GM12878 (cell line): ENCODE data around the gene CLEC16A. TPM values are rescaled to one million over a fixed set of nuclear protein-coding genes. Genes with fewer than 3 reads are reported as not detected.

Experiments
- ATAC-seq: fragments of 200-7000 bp; cut with Tn5 transposase; 3 replicates; pipeline ENCODE4 v1.9.1; 2020; ENCODE audit warnings: mild to moderate bottlenecking, moderate library complexity
- BruUV-seq: library from RNA; stranded (reverse); fragments of 400-500 nt; replicated peaks from 2 replicates; lab custom pipeline; 2021; lab: Mats Ljungman, UMichigan
- CTCF ChIA-PET: fragments of 300-600 bp; sonication (Branson Sonifier 250); formaldehyde crosslinking; extraction: SDS; loops from one replicate; lab custom pipeline; 2021; ENCODE audit warnings: inconsistent platforms; lab: Yijun Ruan, JAX
- POLR2A ChIA-PET: fragments of 350-600 bp; formaldehyde crosslinking; extraction: SDS; loops from one replicate; lab custom pipeline; 2021; ENCODE audit warnings: inconsistent platforms; lab: Charles Lee
- RAD21 ChIA-PET: fragments of 300-600 bp; sonication (Branson Sonifier 250); formaldehyde crosslinking; loops from one replicate; lab custom pipeline; 2023; ENCODE audit warnings: antibody characterized with exemption; ENCODE audit not compliant: unreplicated experiment; lab: Charles Lee
- SMC1A ChIA-PET: fragments of 300-600 bp; sonication (Branson Sonifier 250); formaldehyde crosslinking; loops from one replicate; lab custom pipeline; 2023; ENCODE audit not compliant: unreplicated experiment, uncharacterized antibody; lab: Charles Lee
- DNase-seq: peaks from one replicate; pipeline ENCODE4 v3.0.0-alpha.2; 2011; ENCODE audit warnings: low read depth, low spot score
- FAIRE-seq: peaks from 3 replicates; lab custom pipeline; 2011; peaks lifted over from hg19 to GRCh38; lab: Jason Lieb, UNC
- H2AFZ ChIP-seq: 2 replicates; pipeline ENCODE4 v1.6.0; 2011; ENCODE audit warnings: low read depth, low read length, control low read depth; ENCODE audit not compliant: control insufficient read depth
- H3K27ac ChIP-seq: 2 replicates; pipeline ENCODE4 v1.5.1; 2011; ENCODE audit warnings: control low read depth; ENCODE audit not compliant: control insufficient read depth, insufficient read depth
- H3K27me3 ChIP-seq, 2 experiments: replicated peaks in 1 of 2; 2 replicates each; pipeline versions ENCODE4 v1.6.0 to v1.6.1; 2011; ENCODE audit warnings: low read length in 1 of 2; ENCODE audit not compliant: control insufficient read depth in 2 of 2, insufficient read depth in 2 of 2
- H3K36me3 ChIP-seq, 2 experiments: 2 replicates each; pipeline ENCODE4 v1.5.1; 2011; ENCODE audit warnings: low read length in 1 of 2; ENCODE audit not compliant: control insufficient read depth in 2 of 2, insufficient read depth in 2 of 2
- H3K4me1 ChIP-seq: 2 replicates; pipeline ENCODE4 v1.6.1; 2011; ENCODE audit warnings: mild to moderate bottlenecking, low read length, moderate library complexity, mixed read lengths; ENCODE audit not compliant: control insufficient read depth, insufficient read depth
- H3K4me2 ChIP-seq: 2 replicates; pipeline ENCODE4 v1.6.0; 2011; ENCODE audit warnings: control low read depth; ENCODE audit not compliant: control insufficient read depth, insufficient read depth
- H3K4me3 ChIP-seq: fragments of 200-600 bp; sonication (generic); 2 replicates; pipeline ENCODE4 v1.5.1; 2016
- H3K79me2 ChIP-seq: 2 replicates; pipeline ENCODE4 v1.6.0; 2011; ENCODE audit warnings: low read length; ENCODE audit not compliant: control insufficient read depth, insufficient read depth
- H3K9ac ChIP-seq: 2 replicates; pipeline ENCODE4 v1.8.0; 2011; ENCODE audit warnings: low read length, control low read depth, mixed read lengths; ENCODE audit not compliant: control insufficient read depth, insufficient read depth
- H3K9me3 ChIP-seq: replicated peaks from 3 replicates; pipeline ENCODE4 v1.5.1; 2011; ENCODE audit warnings: mild to moderate bottlenecking, low read length; ENCODE audit not compliant: control insufficient read depth, insufficient read depth
- H4K20me1 ChIP-seq: 2 replicates; pipeline ENCODE4 v1.6.0; 2011; ENCODE audit not compliant: control insufficient read depth, insufficient read depth
- CBX3 ChIP-seq: fragments of 200-600 bp; sonication (generic); IDR thresholded peaks from 2 replicates; pipeline ENCODE4 v1.6.1; 2016; ENCODE audit warnings: low read depth, borderline replicate concordance
- CBX5 ChIP-seq: sonication (generic); IDR thresholded peaks from 2 replicates; pipeline ENCODE4 v1.6.1; 2016; ENCODE audit warnings: low read depth, moderate library complexity, mild to moderate bottlenecking, inconsistent platforms
- CHD2 ChIP-seq: IDR thresholded peaks from 2 replicates; pipeline ENCODE4 v1.6.1; 2011; ENCODE audit warnings: low read depth, low read length, improper control_type of control experiment, borderline replicate concordance
- EZH2 ChIP-seq: IDR thresholded peaks from 2 replicates; pipeline ENCODE4 v1.6.1; 2012; ENCODE audit warnings: low read depth, mild to moderate bottlenecking, control low read depth, inconsistent platforms, low read length, borderline replicate concordance; ENCODE audit not compliant: control insufficient read depth
- KLF5 ChIP-seq: fragments of 450-650 bp; IDR thresholded peaks from 2 replicates; pipeline ENCODE4 v1.6.1; 2014; ENCODE audit warnings: mild to moderate bottlenecking; ENCODE audit not compliant: partially characterized antibody
- LARP7 ChIP-seq: fragments of 450-650 bp; IDR thresholded peaks from 2 replicates; pipeline ENCODE4 v1.6.1; 2017; ENCODE audit warnings: mild to moderate bottlenecking
- MYB ChIP-seq: fragments of 150-350 bp; IDR thresholded peaks from 2 replicates; pipeline ENCODE4 v1.6.1; 2014; ENCODE audit warnings: mild to moderate bottlenecking, low read depth, low read length, borderline replicate concordance
- NR2F1 ChIP-seq: fragments of 450-650 bp; conservative IDR thresholded peaks from 2 replicates; pipeline ENCODE4 v1.6.1; 2017; ENCODE audit warnings: mild to moderate bottlenecking
- STAT3 ChIP-seq: IDR thresholded peaks from 2 replicates; pipeline ENCODE4 v1.6.1; 2011; ENCODE audit warnings: low read depth, low read length, improper control_type of control experiment
- YY1 ChIP-seq: IDR thresholded peaks from 2 replicates; pipeline ENCODE4 v1.6.1; 2011; ENCODE audit warnings: low read depth, mild to moderate bottlenecking, low read length
- ZNF207 ChIP-seq: fragments of 450-650 bp; IDR thresholded peaks from 2 replicates; pipeline ENCODE4 v1.6.1; 2014; ENCODE audit warnings: antibody characterized with exemption, mild to moderate bottlenecking, borderline replicate concordance
- WGBS: methylation state at CpG from one replicate; pipeline ENCODE4 v1.1.6; 2016; ENCODE audit warnings: low lambda C conversion rate; ENCODE audit not compliant: insufficient replicate concordance, insufficient coverage; ENCODE audit errors: missing lambda C conversion rate; 5-methylcytosine and 5-hydroxymethylcytosine counted together
- in situ Hi-C: fragments of 300-500 bp; cut with MboI; formaldehyde crosslinking; loops from 9 replicates; pipeline ENCODE4 v1.14.3; 2018; ENCODE audit warnings: mixed read lengths
- intact Hi-C: fragments of 100-400 bp; cut with micrococcal nuclease; formaldehyde crosslinking; loops from one replicate; pipeline ENCODE4 v1.14.2; 2022; ENCODE audit not compliant: unreplicated experiment
- polyA plus RNA-seq, 11 experiments: library from polyadenylated mRNA; depleted of rRNA in 4 of 11; unstranded in 6 of 11; stranded (reverse) in 5 of 11; fragments of >200 nt; fragmentation: Nextera tagmentation in 4 of 11; fragmentation: Illumina TruSeq in 1 of 11; extraction: Ambion mirVana in 4 of 11; extraction: Trizol in 1 of 11; gene quantifications; 1 replicate in 1 of 11; 2 replicates in 10 of 11; pipeline versions ENCODE4 v1.2.1 to v1.2.3, GENCODE V29; 2011 to 2016; ENCODE audit warnings: inconsistent platforms in 2 of 11, missing spikeins in 2 of 11, low read depth in 1 of 11
- total RNA-seq, 4 experiments: library from RNA; depleted of rRNA in 3 of 4; stranded (reverse); fragments of >200 nt in 3 of 4; fragmentation: Illumina TruSeq in 1 of 4; extraction: Trizol in 1 of 4; gene quantifications; 2 replicates each; pipeline versions ENCODE4 v1.2.1 to v1.2.3, GENCODE V29; 2013 to 2021
- TF ChIP-seq, protein P1 (sequence below): fragments of 450-650 bp; IDR thresholded peaks from 2 replicates; pipeline ENCODE4 v1.6.1; 2017; ENCODE audit warnings: mild to moderate bottlenecking, moderate library complexity
- TF ChIP-seq, protein P2 (sequence below): IDR thresholded peaks from 2 replicates; pipeline ENCODE4 v1.6.1; 2011; ENCODE audit warnings: low read depth, mild to moderate bottlenecking, low read length, moderate library complexity, borderline replicate concordance; ENCODE audit errors: extremely low read depth
- TF ChIP-seq, protein P3 (sequence below): fragments of 450-650 bp; formaldehyde crosslinking; IDR thresholded peaks from 2 replicates; pipeline ENCODE4 v1.5.0; 2022; ENCODE audit warnings: mild to moderate bottlenecking, missing genetic modification characterization
- TF ChIP-seq, protein P4 (sequence below): fragments of 450-650 bp; conservative IDR thresholded peaks from 2 replicates; pipeline ENCODE4 v1.6.1; 2017; ENCODE audit warnings: mild to moderate bottlenecking, moderate library complexity

Gene CLEC16A
- total and polyA plus RNA-seq, 10 of the 15 experiments (the other 5 are each of a cell fraction or from before 2014, with no cell fraction given): 1.5 to 28.8 (median 19.2) TPM

DNA sequence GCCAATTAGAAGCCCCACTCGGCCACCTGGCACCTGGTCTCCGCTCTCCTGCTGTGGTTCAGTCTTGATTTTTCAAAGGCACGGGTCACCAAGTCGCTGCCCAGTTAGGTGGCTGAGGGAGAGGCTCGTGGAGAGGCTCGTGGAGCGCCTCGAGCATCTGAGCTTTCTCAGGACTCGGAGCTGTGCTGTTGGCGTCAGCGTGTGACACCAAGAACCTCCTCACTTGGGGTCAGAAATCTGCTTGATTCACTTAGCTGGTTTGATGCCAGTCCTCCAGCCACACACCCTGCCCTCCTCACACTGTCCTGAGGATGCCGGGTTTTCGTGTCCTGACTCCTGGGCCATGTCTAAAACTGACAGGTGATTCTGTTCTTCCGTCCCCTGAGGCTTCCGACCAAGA, 229.1 kb downstream of the CLEC16A start:
- H3K4me2 ChIP-seq: no peak overlapping the region
- H3K4me3 ChIP-seq: no peak overlapping the region
- no TSS peak for BruUV-seq
- no peaks in the 10 kb centered on the region for H4K20me1 ChIP-seq
- WGBS: 97% methylated on average over 15 of the region's 15 CpGs
- POLR2A ChIA-PET: interaction anchor here (0.6 to 1.8 kb wide), 5 partner anchors 9 to 216 kb away, joined by 3 to 5 read pairs (median 3); no protein-coding TSS in a partner anchor
- ATAC-seq (no peak), FAIRE-seq (no peak), DNase-seq (no peak)
- peaks cover 0 to 8% of the 10 kb centered on the region in 2 experiments; a peak in 2 of 4 replicates for H3K36me3 ChIP-seq
- H2AFZ ChIP-seq: no peak overlapping the region
- no peak overlapping the region for H3K9ac ChIP-seq
- RAD21 ChIA-PET: interaction anchor here (0.6 to 1.8 kb wide), 10 partner anchors 8 to 208 kb away, joined by 3 to 8 read pairs (median 3); partner anchors contain the start of gene SOCS1
- no peaks in the 10 kb centered on the region for H3K9me3 ChIP-seq
- CTCF ChIA-PET: no interaction called here
- H3K27ac ChIP-seq: no peak overlapping the region
- no peaks in the 10 kb centered on the region; a peak in 1 of 4 replicates for H3K27me3 ChIP-seq
- H3K79me2 ChIP-seq: no peaks in the 10 kb centered on the region
- intact Hi-C loops: no loop called here
- SMC1A ChIA-PET: interaction anchor here (0.9 kb wide), 1 partner anchor 13 kb away, joined by 3 read pairs; no protein-coding TSS in a partner anchor
- peaks cover 41% of the 10 kb centered on the region for H3K4me1 ChIP-seq
- in situ Hi-C loops: no loop called here
- TF ChIP-seq STAT3: no peak
- no peak for TF ChIP-seq CBX3
- TF ChIP-seq CBX5: no peak
- no peak for TF ChIP-seq EZH2
- no peak for TF ChIP-seq LARP7
- no peak for TF ChIP-seq CHD2
- TF ChIP-seq KLF5: no peak
- TF ChIP-seq, protein P1, sequence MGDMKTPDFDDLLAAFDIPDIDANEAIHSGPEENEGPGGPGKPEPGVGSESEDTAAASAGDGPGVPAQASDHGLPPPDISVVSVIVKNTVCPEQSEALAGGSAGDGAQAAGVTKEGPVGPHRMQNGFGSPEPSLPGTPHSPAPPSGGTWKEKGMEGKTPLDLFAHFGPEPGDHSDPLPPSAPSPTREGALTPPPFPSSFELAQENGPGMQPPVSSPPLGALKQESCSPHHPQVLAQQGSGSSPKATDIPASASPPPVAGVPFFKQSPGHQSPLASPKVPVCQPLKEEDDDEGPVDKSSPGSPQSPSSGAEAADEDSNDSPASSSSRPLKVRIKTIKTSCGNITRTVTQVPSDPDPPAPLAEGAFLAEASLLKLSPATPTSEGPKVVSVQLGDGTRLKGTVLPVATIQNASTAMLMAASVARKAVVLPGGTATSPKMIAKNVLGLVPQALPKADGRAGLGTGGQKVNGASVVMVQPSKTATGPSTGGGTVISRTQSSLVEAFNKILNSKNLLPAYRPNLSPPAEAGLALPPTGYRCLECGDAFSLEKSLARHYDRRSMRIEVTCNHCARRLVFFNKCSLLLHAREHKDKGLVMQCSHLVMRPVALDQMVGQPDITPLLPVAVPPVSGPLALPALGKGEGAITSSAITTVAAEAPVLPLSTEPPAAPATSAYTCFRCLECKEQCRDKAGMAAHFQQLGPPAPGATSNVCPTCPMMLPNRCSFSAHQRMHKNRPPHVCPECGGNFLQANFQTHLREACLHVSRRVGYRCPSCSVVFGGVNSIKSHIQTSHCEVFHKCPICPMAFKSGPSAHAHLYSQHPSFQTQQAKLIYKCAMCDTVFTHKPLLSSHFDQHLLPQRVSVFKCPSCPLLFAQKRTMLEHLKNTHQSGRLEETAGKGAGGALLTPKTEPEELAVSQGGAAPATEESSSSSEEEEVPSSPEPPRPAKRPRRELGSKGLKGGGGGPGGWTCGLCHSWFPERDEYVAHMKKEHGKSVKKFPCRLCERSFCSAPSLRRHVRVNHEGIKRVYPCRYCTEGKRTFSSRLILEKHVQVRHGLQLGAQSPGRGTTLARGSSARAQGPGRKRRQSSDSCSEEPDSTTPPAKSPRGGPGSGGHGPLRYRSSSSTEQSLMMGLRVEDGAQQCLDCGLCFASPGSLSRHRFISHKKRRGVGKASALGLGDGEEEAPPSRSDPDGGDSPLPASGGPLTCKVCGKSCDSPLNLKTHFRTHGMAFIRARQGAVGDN: no peak
- no peak for TF ChIP-seq ZNF207
- TF ChIP-seq, protein P2, sequence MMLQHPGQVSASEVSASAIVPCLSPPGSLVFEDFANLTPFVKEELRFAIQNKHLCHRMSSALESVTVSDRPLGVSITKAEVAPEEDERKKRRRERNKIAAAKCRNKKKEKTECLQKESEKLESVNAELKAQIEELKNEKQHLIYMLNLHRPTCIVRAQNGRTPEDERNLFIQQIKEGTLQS: no peak
- TF ChIP-seq YY1: no peak
- TF ChIP-seq, protein P3, sequence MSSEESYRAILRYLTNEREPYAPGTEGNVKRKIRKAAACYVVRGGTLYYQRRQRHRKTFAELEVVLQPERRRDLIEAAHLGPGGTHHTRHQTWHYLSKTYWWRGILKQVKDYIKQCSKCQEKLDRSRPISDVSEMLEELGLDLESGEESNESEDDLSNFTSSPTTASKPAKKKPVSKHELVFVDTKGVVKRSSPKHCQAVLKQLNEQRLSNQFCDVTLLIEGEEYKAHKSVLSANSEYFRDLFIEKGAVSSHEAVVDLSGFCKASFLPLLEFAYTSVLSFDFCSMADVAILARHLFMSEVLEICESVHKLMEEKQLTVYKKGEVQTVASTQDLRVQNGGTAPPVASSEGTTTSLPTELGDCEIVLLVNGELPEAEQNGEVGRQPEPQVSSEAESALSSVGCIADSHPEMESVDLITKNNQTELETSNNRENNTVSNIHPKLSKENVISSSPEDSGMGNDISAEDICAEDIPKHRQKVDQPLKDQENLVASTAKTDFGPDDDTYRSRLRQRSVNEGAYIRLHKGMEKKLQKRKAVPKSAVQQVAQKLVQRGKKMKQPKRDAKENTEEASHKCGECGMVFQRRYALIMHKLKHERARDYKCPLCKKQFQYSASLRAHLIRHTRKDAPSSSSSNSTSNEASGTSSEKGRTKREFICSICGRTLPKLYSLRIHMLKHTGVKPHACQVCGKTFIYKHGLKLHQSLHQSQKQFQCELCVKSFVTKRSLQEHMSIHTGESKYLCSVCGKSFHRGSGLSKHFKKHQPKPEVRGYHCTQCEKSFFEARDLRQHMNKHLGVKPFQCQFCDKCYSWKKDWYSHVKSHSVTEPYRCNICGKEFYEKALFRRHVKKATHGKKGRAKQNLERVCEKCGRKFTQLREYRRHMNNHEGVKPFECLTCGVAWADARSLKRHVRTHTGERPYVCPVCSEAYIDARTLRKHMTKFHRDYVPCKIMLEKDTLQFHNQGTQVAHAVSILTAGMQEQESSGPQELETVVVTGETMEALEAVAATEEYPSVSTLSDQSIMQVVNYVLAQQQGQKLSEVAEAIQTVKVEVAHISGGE (CRISPR knock-in tag): no peak
- TF ChIP-seq NR2F1: no peak
- TF ChIP-seq, protein P4, sequence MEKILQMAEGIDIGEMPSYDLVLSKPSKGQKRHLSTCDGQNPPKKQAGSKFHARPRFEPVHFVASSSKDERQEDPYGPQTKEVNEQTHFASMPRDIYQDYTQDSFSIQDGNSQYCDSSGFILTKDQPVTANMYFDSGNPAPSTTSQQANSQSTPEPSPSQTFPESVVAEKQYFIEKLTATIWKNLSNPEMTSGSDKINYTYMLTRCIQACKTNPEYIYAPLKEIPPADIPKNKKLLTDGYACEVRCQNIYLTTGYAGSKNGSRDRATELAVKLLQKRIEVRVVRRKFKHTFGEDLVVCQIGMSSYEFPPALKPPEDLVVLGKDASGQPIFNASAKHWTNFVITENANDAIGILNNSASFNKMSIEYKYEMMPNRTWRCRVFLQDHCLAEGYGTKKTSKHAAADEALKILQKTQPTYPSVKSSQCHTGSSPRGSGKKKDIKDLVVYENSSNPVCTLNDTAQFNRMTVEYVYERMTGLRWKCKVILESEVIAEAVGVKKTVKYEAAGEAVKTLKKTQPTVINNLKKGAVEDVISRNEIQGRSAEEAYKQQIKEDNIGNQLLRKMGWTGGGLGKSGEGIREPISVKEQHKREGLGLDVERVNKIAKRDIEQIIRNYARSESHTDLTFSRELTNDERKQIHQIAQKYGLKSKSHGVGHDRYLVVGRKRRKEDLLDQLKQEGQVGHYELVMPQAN: no peak
- TF ChIP-seq MYB: no peak
